ENCODE results near the gene RCOR3.
"Not testable (repeated sequence)": the region's sequence is repeated elsewhere in the genome, so short reads cannot be mapped to it uniquely, and the experiment has no call there.

The RCOR3 gene

GRCh38 chr1:211341999-211342398, 82.8 kb downstream of the RCOR3 start:
- no peak for DNase-seq

- DNase-seq: no peak
Observed at GRCh38 chr1:211343607-211344006, 84.4 kb downstream of the RCOR3 start.

GRCh38 chr1:211344152-211344618, 85.0 kb downstream of the RCOR3 start:
- no peak for DNase-seq

GRCh38 chr1:211345719-211346118, 86.6 kb downstream of the RCOR3 start:
- DNase-seq: no peak

GRCh38 chr1:211347077-211347844, 88.1 kb downstream of the RCOR3 start:
- DNase-seq: no peak

- no peak for DNase-seq
Observed at GRCh38 chr1:211348547-211348946, 89.4 kb downstream of the RCOR3 start.

GRCh38 chr1:211349741-211350140, 90.6 kb downstream of the RCOR3 start:
- no peak for DNase-seq

GRCh38 chr1:211352055-211352454, 92.9 kb downstream of the RCOR3 start:
- DNase-seq: not testable (repeated sequence)

- no peak for DNase-seq
Observed at GRCh38 chr1:211352465-211352864, 93.3 kb downstream of the RCOR3 start.

GRCh38 chr1:211352985-211353515, 93.9 kb downstream of the RCOR3 start:
- no peak for DNase-seq

GRCh38 chr1:211353562-211354212, 94.5 kb downstream of the RCOR3 start:
- DNase-seq: no peak

- no peak for DNase-seq
Observed at GRCh38 chr1:211355873-211356272, 96.7 kb downstream of the RCOR3 start.

- DNase-seq: no peak
Observed at GRCh38 chr1:211356723-211357407, 97.7 kb downstream of the RCOR3 start.

- no peak for DNase-seq
Observed at GRCh38 chr1:211358685-211359084, 99.5 kb downstream of the RCOR3 start.

- DNase-seq: no peak
Observed at GRCh38 chr1:211359876-211360275, 100.7 kb downstream of the RCOR3 start.

- DNase-seq: no peak
Observed at GRCh38 chr1:211361202-211361601, 102.0 kb downstream of the RCOR3 start.
